Posterior vena cava (tissue), 2 donors: ENCODE measurements around the gene USF3. TPM values are rescaled to one million over a fixed set of nuclear protein-coding genes. Genes with fewer than 3 reads are reported as not detected.
"Not testable (repeated sequence)": the region's sequence is repeated elsewhere in the genome, so short reads cannot be mapped to it uniquely, and the experiment has no call there.

ENCODE experiments used
- DNase-seq: peaks from one replicate; pipeline ENCODE4 v3.0.0-alpha.2; 2020; ENCODE audit warnings: low spot score
- intact Hi-C, 2 donors: fragments of 100-400 bp; cut with DNase I; formaldehyde crosslinking; loops; one replicate each; pipeline versions ENCODE4 v1.14.1 to v1.14.2; 2022 to 2023
- total RNA-seq, 2 donors: library from RNA; stranded (reverse); fragmentation: NEBNext Ultra II Directional; extraction: Animal tissue kit (Norgen Biotek cat#: 25700); gene quantifications; one replicate each; pipeline ENCODE4 v1.2.1, GENCODE V29; 2021
- donor health status: DM: yes; HTN: yes; CAD: no.
- donor health status: DM: yes; HTN: yes; CAD: no.

The USF3 gene
- total RNA-seq, 2 donors from 2014 or later = 14.1 to 14.9 TPM

GRCh38 chr3:113660458-113660857 lies 36.0 kb downstream of the USF3 start:
- DNase-seq = no peak
- intact Hi-C loops = loop anchor here in 1 of 2 donors (1.0 kb wide), 1 partner anchor 31 kb away; no protein-coding TSS in a partner anchor

- intact Hi-C loops = loop anchor here in 1 of 2 donors (1.0 kb wide), 1 partner anchor 31 kb away; no protein-coding TSS in a partner anchor
- no peak for DNase-seq
Observed at GRCh38 chr3:113659996-113660395, 36.4 kb downstream of the USF3 start.

DNA sequence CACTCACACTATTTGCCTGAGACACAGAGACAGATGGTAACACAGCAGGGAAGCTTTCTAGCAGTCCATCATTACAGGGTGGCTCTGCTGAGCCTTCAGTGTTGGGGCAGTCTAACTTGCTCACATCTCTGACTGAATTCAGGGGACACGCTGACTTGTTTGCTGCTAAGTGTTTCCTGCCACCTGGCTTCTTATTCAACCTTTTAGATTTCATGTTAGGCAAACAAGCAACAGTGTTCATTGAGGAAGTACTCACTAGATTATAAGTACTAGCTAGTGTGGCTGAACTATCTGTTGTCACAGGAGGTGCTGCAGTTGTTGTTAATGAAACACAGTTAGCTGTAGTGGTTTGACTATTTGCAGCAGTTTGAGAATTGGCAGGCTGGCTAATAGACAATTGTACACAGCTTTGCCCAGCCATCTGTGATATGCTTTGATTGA lies 37.3 kb downstream of the USF3 start:
- no peak for DNase-seq

DNA sequence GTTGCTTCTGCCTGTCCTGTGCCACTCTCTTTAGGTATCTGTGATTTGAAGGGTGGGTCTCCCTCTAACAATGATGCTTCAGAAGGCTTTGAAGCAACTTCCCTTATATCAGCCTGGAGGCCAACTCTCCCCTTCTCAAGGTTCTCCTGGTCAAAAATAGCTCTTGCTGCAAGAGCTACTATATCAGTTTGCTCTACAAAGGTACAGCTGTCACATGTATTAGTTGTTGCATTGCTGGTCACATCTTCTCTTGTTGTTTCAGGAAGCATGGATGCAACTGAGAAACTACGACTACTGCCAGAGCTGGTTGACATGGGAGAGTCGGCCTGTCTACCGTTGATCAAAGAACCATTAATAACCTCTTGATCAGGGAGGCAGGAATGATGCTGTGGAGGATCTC lies 38.3 kb downstream of the USF3 start:
- intact Hi-C loops = no loop called here
- no peak for DNase-seq

More for the DNA sequence above, 37.3 kb downstream of the USF3 start:
- intact Hi-C loops = no loop called here

DNA sequence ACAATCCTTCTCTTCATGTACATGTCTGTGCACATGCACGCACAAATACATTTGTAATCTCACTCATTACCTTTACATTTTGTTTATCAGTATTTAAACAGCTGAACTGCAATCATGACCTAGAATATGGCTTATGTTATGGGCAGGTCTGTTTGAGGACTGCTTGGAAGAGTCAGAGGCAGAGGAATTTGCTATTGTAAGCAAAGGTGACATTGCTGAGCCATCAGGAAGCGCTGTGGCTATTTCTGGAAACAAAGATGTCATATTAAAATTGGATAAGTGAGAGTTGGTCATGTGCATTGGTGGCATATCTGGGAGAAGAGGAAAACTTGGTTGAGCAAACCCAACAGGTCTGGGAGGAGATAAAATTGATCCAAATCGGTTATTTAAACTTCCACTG lies 41.6 kb downstream of the USF3 start:
- intact Hi-C loops = no loop called here
- no peak for DNase-seq

DNA sequence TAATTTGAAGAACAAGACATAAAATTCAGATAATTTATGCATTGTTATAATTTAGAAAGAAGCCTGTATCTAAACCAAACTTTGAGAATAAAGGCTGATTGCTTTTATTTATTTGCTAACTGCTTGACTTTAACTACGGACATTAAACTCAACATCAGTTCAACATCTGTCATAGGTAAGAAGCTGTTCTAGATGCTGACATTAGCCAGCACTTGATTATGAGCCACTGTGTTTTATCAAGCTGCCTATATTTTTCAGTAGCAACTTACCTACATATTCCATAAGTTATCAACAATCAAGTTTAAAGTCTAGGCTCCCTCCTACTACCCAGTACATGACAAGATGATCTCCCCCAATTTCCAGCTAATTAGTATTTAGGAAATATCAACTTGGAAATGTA lies 42.1 kb downstream of the USF3 start:
- no peak for DNase-seq
- intact Hi-C loops = no loop called here

- DNase-seq = no peak
- intact Hi-C loops = no loop called here
Observed at GRCh38 chr3:113649174-113649845, 47.1 kb downstream of the USF3 start.

- intact Hi-C loops = no loop called here
- DNase-seq = no peak
Observed at GRCh38 chr3:113648524-113648923, 47.9 kb downstream of the USF3 start.

DNA sequence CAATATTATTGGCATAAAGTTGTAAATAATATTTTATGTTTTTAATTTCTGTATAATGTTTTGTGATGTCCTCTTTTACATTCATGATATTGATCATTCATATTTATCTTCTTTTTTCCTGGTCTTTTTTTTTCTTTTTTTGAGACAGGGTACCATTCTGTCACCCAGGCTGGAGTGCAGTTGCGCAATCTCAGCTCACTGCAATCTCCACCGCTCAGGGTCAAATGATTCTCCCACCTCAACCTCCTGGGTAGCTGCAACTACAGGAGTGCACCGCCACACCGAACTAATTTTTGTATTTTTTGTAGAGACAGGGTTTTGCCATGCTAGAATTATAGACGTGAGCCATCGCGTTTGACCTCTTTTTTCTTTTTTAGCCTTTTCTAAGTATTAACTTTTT lies 52.9 kb downstream of the USF3 start:
- no peak for DNase-seq
- intact Hi-C loops = no loop called here

- intact Hi-C loops = no loop called here
- DNase-seq = no peak
Observed at GRCh38 chr3:113638910-113639309, 57.5 kb downstream of the USF3 start.

DNA sequence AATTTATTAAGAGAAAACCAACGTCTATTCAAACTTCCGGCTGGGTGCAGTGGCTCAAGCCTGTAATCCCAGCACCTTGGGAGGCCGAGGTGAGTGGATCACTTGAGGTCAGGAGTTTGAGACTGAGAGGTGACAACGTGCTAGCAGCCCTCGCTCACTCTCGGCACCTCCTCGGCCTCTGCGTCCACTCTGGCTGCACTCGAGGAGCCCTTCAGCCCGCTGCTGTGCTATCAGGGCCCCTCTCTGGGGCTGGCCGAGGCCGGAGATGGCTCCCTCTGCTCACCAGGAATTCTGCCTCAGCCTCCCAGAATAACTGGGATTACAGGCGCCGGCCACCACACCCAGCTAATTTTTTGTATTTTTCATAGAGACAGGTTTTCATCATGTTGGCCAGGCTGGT lies 58.7 kb downstream of the USF3 start:
- intact Hi-C loops = no loop called here
- DNase-seq = no peak

GRCh38 chr3:113636034-113636433 lies 60.4 kb downstream of the USF3 start:
- intact Hi-C loops, DNase-seq: not testable (repeated sequence)

DNA sequence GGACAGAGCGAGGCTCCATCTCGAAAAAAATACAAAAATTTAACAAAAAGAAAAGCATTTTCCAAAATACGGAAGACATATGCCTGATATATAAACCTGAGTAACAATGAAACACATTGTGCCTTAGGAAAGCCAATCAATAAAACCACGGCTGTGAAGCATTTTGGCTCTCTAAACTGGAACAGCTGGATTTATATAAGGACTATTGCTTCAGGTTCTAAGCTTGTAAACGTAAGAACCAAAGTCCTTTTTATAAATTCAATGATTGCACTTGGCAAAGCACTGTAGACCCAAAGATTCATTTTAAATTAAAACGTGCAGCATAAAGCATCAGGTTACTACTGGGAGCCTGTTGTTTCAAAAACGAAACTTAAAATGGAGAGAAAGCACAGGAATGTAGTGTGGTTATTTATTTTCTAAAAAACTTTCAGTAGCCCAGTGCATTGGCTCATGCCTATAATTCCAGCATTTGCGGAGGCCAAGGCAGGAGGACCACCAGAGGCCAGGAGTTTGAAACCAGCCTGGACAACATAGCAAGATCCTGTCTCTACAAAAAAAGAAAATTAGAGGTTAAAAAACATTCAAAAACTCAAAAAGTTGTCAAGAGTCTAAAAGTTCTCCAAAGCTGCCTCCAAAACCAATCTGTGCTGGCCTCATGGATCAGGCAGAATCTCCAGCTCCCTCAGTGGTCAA lies 61.5 kb downstream of the USF3 start:
- intact Hi-C loops = no loop called here
- DNase-seq = no peak

DNA sequence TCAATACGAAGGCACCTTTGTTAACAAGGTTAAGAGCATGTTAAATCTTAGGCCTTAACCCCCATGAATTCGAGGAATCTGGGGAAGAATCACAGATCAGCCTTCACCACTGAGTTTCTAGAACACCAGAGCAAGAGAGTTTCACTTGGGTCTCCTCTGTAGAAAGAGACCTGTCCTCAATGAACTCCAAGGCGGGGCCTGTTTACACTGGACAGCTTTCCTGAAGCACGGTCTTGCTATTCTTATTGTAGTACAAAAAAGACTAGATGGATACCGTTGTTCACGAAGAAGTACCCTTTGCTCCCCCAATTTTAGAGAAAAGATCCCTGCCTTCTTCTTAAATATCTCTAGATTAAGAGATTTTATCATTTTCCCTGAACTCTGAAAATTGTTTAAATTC lies 64.9 kb downstream of the USF3 start:
- no peak for DNase-seq
- intact Hi-C loops = no loop called here

DNA sequence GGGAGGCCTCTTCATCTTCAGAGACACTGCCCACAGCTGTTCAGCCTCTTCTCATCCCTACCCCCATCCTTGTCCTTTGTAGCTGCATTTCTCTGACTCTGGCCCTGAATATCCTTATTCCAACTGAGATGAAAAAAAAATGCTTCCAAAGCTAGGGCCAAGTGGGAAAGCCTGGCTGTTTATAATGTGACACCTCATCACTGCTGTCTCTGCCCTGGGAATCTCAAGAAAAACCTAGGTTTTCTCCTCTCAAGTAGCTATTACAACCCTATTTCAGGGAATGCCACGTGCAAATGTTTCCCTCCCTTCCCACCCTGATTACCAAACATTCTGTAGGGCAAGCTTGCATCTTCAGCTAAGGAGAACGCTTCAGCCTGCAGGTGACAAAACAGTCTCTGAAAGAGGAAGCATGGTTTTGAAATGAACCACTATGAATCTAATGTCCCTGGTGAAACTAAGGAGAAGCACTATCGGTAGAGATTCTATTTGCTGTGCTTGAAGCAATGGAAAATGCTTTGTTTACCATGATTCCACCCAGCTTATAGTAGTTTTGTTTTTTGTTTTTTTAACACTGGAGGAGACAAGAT lies 65.4 kb downstream of the USF3 start:
- intact Hi-C loops = no loop called here
- no peak for DNase-seq

DNA sequence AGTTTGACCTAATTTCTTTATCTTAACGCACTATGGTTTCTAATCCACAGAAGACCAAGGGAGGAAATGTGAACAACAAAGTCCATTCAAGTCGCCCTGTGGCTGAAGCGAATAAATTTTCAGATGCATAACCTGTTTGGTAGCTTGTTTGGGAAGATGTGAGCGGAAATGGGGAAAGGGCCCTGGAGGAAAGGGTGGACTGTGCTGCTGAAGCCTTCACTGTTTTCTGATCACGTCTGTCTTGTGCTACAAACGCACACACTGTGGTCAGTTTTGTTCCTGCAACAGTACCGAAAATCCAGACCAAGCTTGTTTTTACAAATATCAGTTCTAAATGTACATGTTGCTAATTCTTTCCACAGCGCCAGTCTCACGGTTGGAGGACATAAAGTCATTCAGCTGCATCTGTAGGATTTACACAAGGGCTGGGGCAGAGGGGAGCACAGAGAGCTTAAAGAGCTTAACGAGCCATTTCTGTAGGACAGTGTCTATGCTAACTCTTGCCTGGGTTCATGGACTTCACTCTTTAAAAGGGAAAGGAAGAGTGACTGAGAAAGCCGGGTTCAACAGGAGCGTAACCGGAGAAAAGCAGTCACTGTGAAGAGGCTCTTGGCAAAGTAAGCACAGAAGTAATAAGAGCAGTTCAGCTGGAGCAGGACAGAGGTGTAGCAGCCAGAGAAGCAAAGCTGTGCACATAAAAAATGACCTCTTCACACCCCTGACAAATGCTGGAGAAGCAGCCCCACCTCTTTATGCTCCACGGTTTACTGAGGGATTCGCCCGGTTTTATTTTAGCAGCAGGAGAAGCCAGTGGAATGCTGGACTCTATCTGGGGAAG lies 66.6 kb downstream of the USF3 start:
- DNase-seq = no peak
- intact Hi-C loops = loop anchor here (1.0 to 10.0 kb wide), 2 partner anchors 30 to 115 kb away; partner anchors contain the start of gene SPICE1 (in 2 of the 2)

GRCh38 chr3:113628788-113629187 lies 67.7 kb downstream of the USF3 start:
- DNase-seq = no peak
- intact Hi-C loops = loop anchor here (1.0 to 10.0 kb wide), 2 partner anchors 32 to 114 kb away; partner anchors contain the start of gene SPICE1 (in 2 of the 2)

DNA sequence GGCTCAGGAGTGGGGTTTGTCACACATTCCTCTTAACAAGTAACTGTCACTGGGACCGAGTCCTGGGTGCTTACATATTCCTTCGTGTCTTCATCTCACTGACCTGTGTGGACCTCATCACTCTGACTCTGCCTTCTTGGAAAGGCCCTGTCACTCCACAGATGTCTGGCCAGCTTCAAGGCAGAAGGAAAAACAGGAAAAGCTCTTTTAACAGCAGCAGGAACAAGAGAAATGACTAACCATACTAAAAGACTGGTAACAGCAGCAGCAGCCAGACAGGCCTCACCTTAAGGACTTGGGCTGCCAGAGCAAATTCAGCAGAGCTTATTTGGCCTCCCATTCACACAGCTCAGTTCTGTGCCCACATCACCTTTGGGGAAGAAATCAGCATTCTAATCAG lies 68.1 kb downstream of the USF3 start:
- intact Hi-C loops = loop anchor here (10.0 kb wide), 1 partner anchor 114 kb away; the partner anchor contains the start of gene SPICE1 (in 2 of the 2)
- DNase-seq = no peak
